ENCODE measurements around the gene MYCN.

MYCN gene

GRCh38 chr2:15981646-15982045, 41.3 kb downstream of the MYCN start:
- TF ChIP-seq MAX (IDR thresholded peaks at IDR 0.05; ENCODE audit: low read depth, low read length) (no peak), POLR2A (IDR thresholded peaks at IDR 0.05; ENCODE audit: extremely low read depth, insufficient read length) (no peak), CTCF (IDR thresholded peaks at IDR 0.05; ENCODE audit: low read depth, low read length) (no peak), MYC (IDR thresholded peaks at IDR 0.05; ENCODE audit: low read depth, low read length) (no peak)
- DNase-seq (ENCODE audit: low read depth): no peak
- no peak overlapping the region for H3K4me3 ChIP-seq (ENCODE audit: low read depth, low read length)

- TF ChIP-seq MAX (IDR thresholded peaks at IDR 0.05; ENCODE audit: low read depth, low read length): no peak
- TF ChIP-seq POLR2A (IDR thresholded peaks at IDR 0.05; ENCODE audit: extremely low read depth, insufficient read length): no peak
- no peak for TF ChIP-seq MYC (IDR thresholded peaks at IDR 0.05; ENCODE audit: low read depth, low read length)
- TF ChIP-seq CTCF (IDR thresholded peaks at IDR 0.05; ENCODE audit: low read depth, low read length): no peak
- no peak for DNase-seq (ENCODE audit: low read depth)
- H3K4me3 ChIP-seq (ENCODE audit: low read depth, low read length): no peak overlapping the region
Observed at GRCh38 chr2:15982285-15983044, 42.1 kb downstream of the MYCN start.

GRCh38 chr2:15983496-15983895, 43.1 kb downstream of the MYCN start:
- no peak for DNase-seq (ENCODE audit: low read depth)
- TF ChIP-seq MYC (IDR thresholded peaks at IDR 0.05; ENCODE audit: low read depth, low read length) (no peak), POLR2A (IDR thresholded peaks at IDR 0.05; ENCODE audit: extremely low read depth, insufficient read length) (no peak), MAX (IDR thresholded peaks at IDR 0.05; ENCODE audit: low read depth, low read length) (no peak), CTCF (IDR thresholded peaks at IDR 0.05; ENCODE audit: low read depth, low read length) (no peak)
- no peak overlapping the region for H3K4me3 ChIP-seq (ENCODE audit: low read depth, low read length)

GRCh38 chr2:15984368-15985255, 44.3 kb downstream of the MYCN start:
- DNase-seq (ENCODE audit: low read depth): no peak
- H3K4me3 ChIP-seq (ENCODE audit: low read depth, low read length): no peak overlapping the region
- no peak for TF ChIP-seq POLR2A (IDR thresholded peaks at IDR 0.05; ENCODE audit: extremely low read depth, insufficient read length)

GRCh38 chr2:15985531-15985930, 45.2 kb downstream of the MYCN start:
- no peak for DNase-seq (ENCODE audit: low read depth)
- no peak overlapping the region for H3K4me3 ChIP-seq (ENCODE audit: low read depth, low read length)
- TF ChIP-seq POLR2A (IDR thresholded peaks at IDR 0.05; ENCODE audit: extremely low read depth, insufficient read length) (no peak), MYC (IDR thresholded peaks at IDR 0.05; ENCODE audit: low read depth, low read length) (no peak), MAX (IDR thresholded peaks at IDR 0.05; ENCODE audit: low read depth, low read length) (no peak), CTCF (IDR thresholded peaks at IDR 0.05; ENCODE audit: low read depth, low read length) (no peak)

GRCh38 chr2:15986068-15986560, 45.8 kb downstream of the MYCN start:
- DNase-seq (ENCODE audit: low read depth): no peak
- no peak overlapping the region for H3K4me3 ChIP-seq (ENCODE audit: low read depth, low read length)
- no peak for TF ChIP-seq MAX (IDR thresholded peaks at IDR 0.05; ENCODE audit: low read depth, low read length)
- no peak for TF ChIP-seq CTCF (IDR thresholded peaks at IDR 0.05; ENCODE audit: low read depth, low read length)
- no peak for TF ChIP-seq POLR2A (IDR thresholded peaks at IDR 0.05; ENCODE audit: extremely low read depth, insufficient read length)
- TF ChIP-seq MYC (IDR thresholded peaks at IDR 0.05; ENCODE audit: low read depth, low read length): no peak

Data from NB4 (cell line).